HCT116 (cell line): ENCODE data around the gene WWOX. TPM values are rescaled to one million over a fixed set of nuclear protein-coding genes. Genes with fewer than 3 reads are reported as not detected.

Experiments used
- ATAC-seq: fragments of 200-7000 bp; cut with Tn5 transposase; 2 replicates; pipeline ENCODE4 v1.9.1; 2020; ENCODE audit warnings: mild to moderate bottlenecking, moderate library complexity
- BruUV-seq: library from RNA; stranded (reverse); fragments of 400-500 nt; replicated peaks from 2 replicates; lab custom pipeline; 2021; lab: Mats Ljungman, UMichigan
- CTCF ChIA-PET: fragments of 300-600 bp; sonication (Branson Sonifier 250); formaldehyde crosslinking; loops from one replicate; lab custom pipeline; 2021; ENCODE audit warnings: antibody characterized with exemption; lab: Charles Lee
- POLR2A ChIA-PET: fragments of 300-600, 350-600 bp; sonication (Branson Sonifier 250); formaldehyde crosslinking; loops from one replicate; lab custom pipeline; 2021; ENCODE audit warnings: antibody characterized with exemption; lab: Charles Lee
- RAD21 ChIA-PET, 2 experiments: fragments of 300-600 bp; sonication (Branson Sonifier 250); formaldehyde crosslinking; loops; one replicate each; lab custom pipeline; 2023; ENCODE audit warnings: low total read pairs in 2 of 2; ENCODE audit not compliant: uncharacterized antibody in 2 of 2, unreplicated experiment in 2 of 2, low non-redundant PET in 1 of 2; lab: Charles Lee
- DNase-seq: peaks from one replicate; pipeline ENCODE4 v3.0.0-alpha.2; 2010; ENCODE audit warnings: low read depth, low spot score
- H2AFZ ChIP-seq: fragments of 200-600 bp; shearing (Covaris generic), sonication (generic); 2 replicates; pipeline ENCODE4 v1.6.1; 2017; ENCODE audit warnings: low read depth, mixed run types, mixed read lengths, antibody characterized with exemption, low read length; ENCODE audit not compliant: poor library complexity, severe bottlenecking
- H3K27ac ChIP-seq: 2 replicates; pipeline ENCODE4 v1.5.1; 2012; ENCODE audit warnings: low read depth, low read length
- H3K27me3 ChIP-seq: fragments of 200-600 bp; sonication (generic); 2 replicates; pipeline ENCODE4 v1.6.1; 2016; ENCODE audit warnings: mixed run types, low read length, mixed read lengths; ENCODE audit not compliant: insufficient read depth
- H3K36me3 ChIP-seq, 2 experiments: fragments of 200-500 bp in 1 of 2; fragments of 200-600 bp in 1 of 2; sonication (Bioruptor generic) in 1 of 2; sonication (generic) in 1 of 2; 2 replicates each; pipeline versions ENCODE4 v1.5.1 to v1.6.1; 2014 to 2016; ENCODE audit warnings: low read length in 2 of 2, inconsistent platforms in 1 of 2, mixed read lengths in 1 of 2, mixed run types in 1 of 2; ENCODE audit not compliant: insufficient read depth in 2 of 2, control insufficient read depth in 1 of 2
- H3K4me1 ChIP-seq, 2 experiments: fragments of 200-600 bp in 1 of 2; sonication (generic) in 1 of 2; 2 replicates each; pipeline versions ENCODE4 v1.5.1 to v1.6.1; 2012 to 2017; ENCODE audit warnings: low read length in 2 of 2, inconsistent platforms in 1 of 2, mild to moderate bottlenecking in 1 of 2, mixed read lengths in 1 of 2, mixed run types in 1 of 2, moderate library complexity in 1 of 2; ENCODE audit not compliant: insufficient read depth in 2 of 2, control insufficient read depth in 1 of 2
- H3K4me2 ChIP-seq: fragments of 200-600 bp; sonication (generic); 2 replicates; pipeline ENCODE4 v1.6.1; 2017; ENCODE audit warnings: mixed run types, low read length, mixed read lengths
- H3K4me3 ChIP-seq, 2 experiments: fragments of 200-600 bp in 1 of 2; sonication (generic) in 1 of 2; replicated peaks in 1 of 2; 2 replicates each; pipeline ENCODE4 v1.5.1; 2011 to 2016; ENCODE audit warnings: low read length in 2 of 2, control low read depth in 1 of 2, low read depth in 1 of 2, mild to moderate bottlenecking in 1 of 2, mixed read lengths in 1 of 2, mixed run types in 1 of 2
- H3K79me2 ChIP-seq: fragments of 200-600 bp; sonication (generic); 2 replicates; pipeline ENCODE4 v1.6.1; 2017; ENCODE audit warnings: mild to moderate bottlenecking, mixed run types, low read length, moderate library complexity, mixed read lengths; ENCODE audit not compliant: insufficient read depth
- H3K9ac ChIP-seq: fragments of 200-600 bp; sonication (generic); 2 replicates; pipeline ENCODE4 v1.6.1; 2016; ENCODE audit warnings: low read length, mixed read lengths
- H3K9me2 ChIP-seq: fragments of 200-600 bp; sonication (generic), shearing (Covaris generic); 2 replicates; pipeline ENCODE4 v1.6.1; 2017; ENCODE audit warnings: mixed run types, mild to moderate bottlenecking, moderate library complexity; ENCODE audit not compliant: insufficient read depth
- H3K9me3 ChIP-seq, 2 experiments: fragments of 200-500 bp in 1 of 2; fragments of 200-600 bp in 1 of 2; sonication (Bioruptor generic) in 1 of 2; sonication (generic) in 1 of 2; 2 replicates each; pipeline ENCODE4 v1.6.1; 2014 to 2017; ENCODE audit warnings: low read length in 2 of 2, mixed read lengths in 2 of 2, inconsistent platforms in 1 of 2, low read depth in 1 of 2, mild to moderate bottlenecking in 1 of 2, mixed run types in 1 of 2, moderate library complexity in 1 of 2; ENCODE audit not compliant: control insufficient read depth in 1 of 2, insufficient read depth in 1 of 2
- H4K20me1 ChIP-seq: fragments of 200-600 bp; sonication (generic), shearing (Covaris generic); 2 replicates; pipeline ENCODE4 v1.6.1; 2017; ENCODE audit warnings: mixed run types, mild to moderate bottlenecking, moderate library complexity; ENCODE audit not compliant: insufficient read depth
- ATF3 ChIP-seq: IDR thresholded peaks from 2 replicates; pipeline ENCODE4 v1.6.1; 2012
- EGR1 ChIP-seq: IDR thresholded peaks from 2 replicates; pipeline ENCODE4 v1.6.1; 2012; ENCODE audit warnings: low read depth
- ELF1 ChIP-seq: IDR thresholded peaks from 2 replicates; pipeline ENCODE4 v1.6.1; 2012; ENCODE audit warnings: low read depth, borderline replicate concordance
- EZH2phosphoT487 ChIP-seq: fragments of 200-600 bp; IDR thresholded peaks from 2 replicates; pipeline ENCODE4 v1.6.1; 2018; ENCODE audit warnings: antibody characterized with exemption, borderline replicate concordance
- FOSL1 ChIP-seq: IDR thresholded peaks from 2 replicates; pipeline ENCODE4 v1.6.1; 2012; ENCODE audit warnings: low read depth
- JUND ChIP-seq: IDR thresholded peaks from 2 replicates; pipeline ENCODE4 v1.6.1; 2012
- POLR2A ChIP-seq: IDR thresholded peaks from 2 replicates; pipeline ENCODE4 v1.7.0; 2011; ENCODE audit warnings: borderline replicate concordance; ENCODE audit not compliant: insufficient read depth, insufficient read length; ENCODE audit errors: extremely low read depth
- POLR2AphosphoS5 ChIP-seq: IDR thresholded peaks from 2 replicates; pipeline ENCODE4 v1.6.1; 2011; ENCODE audit warnings: mild to moderate bottlenecking, low read depth, low read length, moderate library complexity
- RAD21 ChIP-seq: IDR thresholded peaks from 2 replicates; pipeline ENCODE4 v1.6.1; 2012; ENCODE audit warnings: low read depth, mild to moderate bottlenecking
- REST ChIP-seq: IDR thresholded peaks from 2 replicates; pipeline ENCODE4 v1.6.1; 2012; ENCODE audit warnings: low read depth
- SP1 ChIP-seq: IDR thresholded peaks from 2 replicates; pipeline ENCODE4 v1.6.1; 2012; ENCODE audit warnings: low read depth
- SRF ChIP-seq: IDR thresholded peaks from 2 replicates; pipeline ENCODE4 v1.6.1; 2012; ENCODE audit warnings: low read depth
- YY1 ChIP-seq: IDR thresholded peaks from 2 replicates; pipeline ENCODE4 v1.6.1; 2011; ENCODE audit warnings: low read length, low read depth, moderate library complexity, mild to moderate bottlenecking; ENCODE audit not compliant: insufficient replicate concordance; ENCODE audit errors: extremely low read depth
- ZBTB33 ChIP-seq: IDR thresholded peaks from 2 replicates; pipeline ENCODE4 v1.6.1; 2011; ENCODE audit warnings: mild to moderate bottlenecking, low read length, moderate library complexity; ENCODE audit not compliant: insufficient replicate concordance; ENCODE audit errors: extremely low read depth
- ZFX ChIP-seq: fragments of 450-650 bp; IDR thresholded peaks from 2 replicates; pipeline ENCODE4 v1.6.1; 2017
- intact Hi-C: fragments of 100-400 bp; cut with micrococcal nuclease; formaldehyde crosslinking; loops from 2 replicates; pipeline ENCODE4 v1.10.0; 2022
- total RNA-seq: library from RNA; stranded (reverse); gene quantifications from one replicate; pipeline ENCODE4 v1.2.1, GENCODE V29; 2021; ENCODE audit not compliant: unreplicated experiment

WWOX gene
- total RNA-seq, 1 experiment from 2014 or later = 13.7 TPM

GRCh38 chr16:79006765-79007164, 907.3 kb downstream of the WWOX start:
- POLR2A ChIA-PET = no interaction called here

More at GRCh38 chr16:79006765-79007164, 907.3 kb downstream of the WWOX start:
- no peaks in the 10 kb centered on the region for H3K79me2 ChIP-seq
- H3K9me2 ChIP-seq = no peaks in the 10 kb centered on the region
- no peaks in the 10 kb centered on the region for H3K36me3 ChIP-seq
- no peak overlapping the region for H3K4me2 ChIP-seq
- no peak overlapping the region for H3K4me3 ChIP-seq
- TF ChIP-seq ZBTB33 = no peak
- no peak for TF ChIP-seq POLR2A
- TF ChIP-seq EGR1 = no peak
- TF ChIP-seq REST = no peak
- TF ChIP-seq SP1 = no peak
- TF ChIP-seq ZFX = no peak
- TF ChIP-seq ELF1 = no peak
- no peak for TF ChIP-seq YY1
- TF ChIP-seq FOSL1 = no peak
- TF ChIP-seq ATF3 = no peak
- TF ChIP-seq POLR2AphosphoS5 = no peak
- TF ChIP-seq JUND = no peak
- TF ChIP-seq SRF = no peak
- no peak for TF ChIP-seq EZH2phosphoT487
- no peak for TF ChIP-seq RAD21
- RAD21 ChIA-PET = no interaction called here
- H2AFZ ChIP-seq = no peak overlapping the region
- CTCF ChIA-PET = no interaction called here
- no peaks in the 10 kb centered on the region for H4K20me1 ChIP-seq
- no TSS peak for BruUV-seq
- no peaks in the 10 kb centered on the region for H3K4me1 ChIP-seq
- intact Hi-C loops = no loop called here
- H3K27me3 ChIP-seq = no peaks in the 10 kb centered on the region
- no peak overlapping the region for H3K9ac ChIP-seq
- ATAC-seq (no peak), DNase-seq (no peak)
- H3K27ac ChIP-seq = no peak overlapping the region
- H3K9me3 ChIP-seq = peaks cover 0 to 19% of the 10 kb centered on the region in 2 experiments; a peak in 2 of 4 replicates
